Peyer's patch (tissue), 4 donors: Measurements from ENCODE around the gene CALN1.

Experiments
- POLR2A ChIP-seq, 2 donors: fragments of 450-650 bp; IDR thresholded peaks; one replicate each; pipeline ENCODE4 v1.5.1; 2017; ENCODE audit warnings: antibody characterized with exemption in 2 of 2, mild to moderate bottlenecking in 2 of 2, moderate library complexity in 2 of 2
- TF ChIP-seq, protein P1 (sequence below), 6 experiments: fragments of 450-650 bp in 4 of 6; fragments of 200-600 bp in 2 of 6; sonication (generic) in 1 of 6; IDR thresholded peaks; one replicate each; pipeline ENCODE4 v1.5.1; 2017 to 2019; ENCODE audit warnings: antibody characterized with exemption in 6 of 6, mild to moderate bottlenecking in 3 of 6, moderate library complexity in 1 of 6

DNA sequence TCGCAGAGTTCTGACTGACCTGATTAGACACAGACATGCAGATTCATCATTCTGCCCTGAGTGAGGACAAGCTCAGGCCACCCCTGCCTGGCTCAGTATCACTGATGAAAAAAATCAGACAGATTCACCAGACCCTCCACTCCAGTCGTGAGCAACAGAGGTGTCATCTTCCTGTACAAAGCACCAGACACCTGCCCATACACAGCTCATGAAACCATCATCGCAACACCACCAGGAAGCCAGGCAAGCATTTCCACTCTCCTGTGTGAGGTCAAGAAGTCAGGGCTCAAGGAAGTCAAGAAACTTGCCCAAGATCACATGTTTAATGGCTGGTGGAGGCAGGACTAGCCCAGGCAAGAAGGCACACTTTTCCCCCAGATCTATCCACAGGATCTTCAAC is 163.0 kb downstream of the CALN1 start:
- TF ChIP-seq, protein P1, sequence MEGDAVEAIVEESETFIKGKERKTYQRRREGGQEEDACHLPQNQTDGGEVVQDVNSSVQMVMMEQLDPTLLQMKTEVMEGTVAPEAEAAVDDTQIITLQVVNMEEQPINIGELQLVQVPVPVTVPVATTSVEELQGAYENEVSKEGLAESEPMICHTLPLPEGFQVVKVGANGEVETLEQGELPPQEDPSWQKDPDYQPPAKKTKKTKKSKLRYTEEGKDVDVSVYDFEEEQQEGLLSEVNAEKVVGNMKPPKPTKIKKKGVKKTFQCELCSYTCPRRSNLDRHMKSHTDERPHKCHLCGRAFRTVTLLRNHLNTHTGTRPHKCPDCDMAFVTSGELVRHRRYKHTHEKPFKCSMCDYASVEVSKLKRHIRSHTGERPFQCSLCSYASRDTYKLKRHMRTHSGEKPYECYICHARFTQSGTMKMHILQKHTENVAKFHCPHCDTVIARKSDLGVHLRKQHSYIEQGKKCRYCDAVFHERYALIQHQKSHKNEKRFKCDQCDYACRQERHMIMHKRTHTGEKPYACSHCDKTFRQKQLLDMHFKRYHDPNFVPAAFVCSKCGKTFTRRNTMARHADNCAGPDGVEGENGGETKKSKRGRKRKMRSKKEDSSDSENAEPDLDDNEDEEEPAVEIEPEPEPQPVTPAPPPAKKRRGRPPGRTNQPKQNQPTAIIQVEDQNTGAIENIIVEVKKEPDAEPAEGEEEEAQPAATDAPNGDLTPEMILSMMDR (IDR thresholded peaks at IDR 0.05): no peak
- no peak for TF ChIP-seq POLR2A (IDR thresholded peaks at IDR 0.05)
